HCT116 (cell line): ENCODE measurements around the gene ITPR1. TPM values are rescaled to one million over a fixed set of nuclear protein-coding genes. Genes with fewer than 3 reads are reported as not detected.

Experiments used
- ATAC-seq: fragments of 200-7000 bp; cut with Tn5 transposase; 2 replicates; pipeline ENCODE4 v1.9.1; 2020; ENCODE audit warnings: mild to moderate bottlenecking, moderate library complexity
- BruUV-seq: library from RNA; stranded (reverse); fragments of 400-500 nt; replicated peaks from 2 replicates; lab custom pipeline; 2021; lab: Mats Ljungman, UMichigan
- CTCF ChIA-PET: fragments of 300-600 bp; sonication (Branson Sonifier 250); formaldehyde crosslinking; loops from one replicate; lab custom pipeline; 2021; ENCODE audit warnings: antibody characterized with exemption; lab: Charles Lee
- POLR2A ChIA-PET: fragments of 300-600, 350-600 bp; sonication (Branson Sonifier 250); formaldehyde crosslinking; loops from one replicate; lab custom pipeline; 2021; ENCODE audit warnings: antibody characterized with exemption; lab: Charles Lee
- RAD21 ChIA-PET, 2 experiments: fragments of 300-600 bp; sonication (Branson Sonifier 250); formaldehyde crosslinking; loops; one replicate each; lab custom pipeline; 2023; ENCODE audit warnings: low total read pairs in 2 of 2; ENCODE audit not compliant: uncharacterized antibody in 2 of 2, unreplicated experiment in 2 of 2, low non-redundant PET in 1 of 2; lab: Charles Lee
- DNase-seq: peaks from one replicate; pipeline ENCODE4 v3.0.0-alpha.2; 2010; ENCODE audit warnings: low read depth, low spot score
- H2AFZ ChIP-seq: fragments of 200-600 bp; shearing (Covaris generic), sonication (generic); 2 replicates; pipeline ENCODE4 v1.6.1; 2017; ENCODE audit warnings: low read depth, mixed run types, mixed read lengths, antibody characterized with exemption, low read length; ENCODE audit not compliant: poor library complexity, severe bottlenecking
- H3K27ac ChIP-seq: 2 replicates; pipeline ENCODE4 v1.5.1; 2012; ENCODE audit warnings: low read depth, low read length
- H3K27me3 ChIP-seq: fragments of 200-600 bp; sonication (generic); 2 replicates; pipeline ENCODE4 v1.6.1; 2016; ENCODE audit warnings: mixed run types, low read length, mixed read lengths; ENCODE audit not compliant: insufficient read depth
- H3K36me3 ChIP-seq, 2 experiments: fragments of 200-500 bp in 1 of 2; fragments of 200-600 bp in 1 of 2; sonication (Bioruptor generic) in 1 of 2; sonication (generic) in 1 of 2; 2 replicates each; pipeline versions ENCODE4 v1.5.1 to v1.6.1; 2014 to 2016; ENCODE audit warnings: low read length in 2 of 2, inconsistent platforms in 1 of 2, mixed read lengths in 1 of 2, mixed run types in 1 of 2; ENCODE audit not compliant: insufficient read depth in 2 of 2, control insufficient read depth in 1 of 2
- H3K4me1 ChIP-seq, 2 experiments: fragments of 200-600 bp in 1 of 2; sonication (generic) in 1 of 2; 2 replicates each; pipeline versions ENCODE4 v1.5.1 to v1.6.1; 2012 to 2017; ENCODE audit warnings: low read length in 2 of 2, inconsistent platforms in 1 of 2, mild to moderate bottlenecking in 1 of 2, mixed read lengths in 1 of 2, mixed run types in 1 of 2, moderate library complexity in 1 of 2; ENCODE audit not compliant: insufficient read depth in 2 of 2, control insufficient read depth in 1 of 2
- H3K4me2 ChIP-seq: fragments of 200-600 bp; sonication (generic); 2 replicates; pipeline ENCODE4 v1.6.1; 2017; ENCODE audit warnings: mixed run types, low read length, mixed read lengths
- H3K4me3 ChIP-seq, 2 experiments: fragments of 200-600 bp in 1 of 2; sonication (generic) in 1 of 2; replicated peaks in 1 of 2; 2 replicates each; pipeline ENCODE4 v1.5.1; 2011 to 2016; ENCODE audit warnings: low read length in 2 of 2, control low read depth in 1 of 2, low read depth in 1 of 2, mild to moderate bottlenecking in 1 of 2, mixed read lengths in 1 of 2, mixed run types in 1 of 2
- H3K79me2 ChIP-seq: fragments of 200-600 bp; sonication (generic); 2 replicates; pipeline ENCODE4 v1.6.1; 2017; ENCODE audit warnings: mild to moderate bottlenecking, mixed run types, low read length, moderate library complexity, mixed read lengths; ENCODE audit not compliant: insufficient read depth
- H3K9ac ChIP-seq: fragments of 200-600 bp; sonication (generic); 2 replicates; pipeline ENCODE4 v1.6.1; 2016; ENCODE audit warnings: low read length, mixed read lengths
- H3K9me2 ChIP-seq: fragments of 200-600 bp; sonication (generic), shearing (Covaris generic); 2 replicates; pipeline ENCODE4 v1.6.1; 2017; ENCODE audit warnings: mixed run types, mild to moderate bottlenecking, moderate library complexity; ENCODE audit not compliant: insufficient read depth
- H3K9me3 ChIP-seq, 2 experiments: fragments of 200-500 bp in 1 of 2; fragments of 200-600 bp in 1 of 2; sonication (Bioruptor generic) in 1 of 2; sonication (generic) in 1 of 2; 2 replicates each; pipeline ENCODE4 v1.6.1; 2014 to 2017; ENCODE audit warnings: low read length in 2 of 2, mixed read lengths in 2 of 2, inconsistent platforms in 1 of 2, low read depth in 1 of 2, mild to moderate bottlenecking in 1 of 2, mixed run types in 1 of 2, moderate library complexity in 1 of 2; ENCODE audit not compliant: control insufficient read depth in 1 of 2, insufficient read depth in 1 of 2
- H4K20me1 ChIP-seq: fragments of 200-600 bp; sonication (generic), shearing (Covaris generic); 2 replicates; pipeline ENCODE4 v1.6.1; 2017; ENCODE audit warnings: mixed run types, mild to moderate bottlenecking, moderate library complexity; ENCODE audit not compliant: insufficient read depth
- CBX3 ChIP-seq: IDR thresholded peaks from 2 replicates; pipeline ENCODE4 v1.6.1; 2012; ENCODE audit warnings: low read depth
- CTCF ChIP-seq, 3 experiments: fragments of 200-600 bp in 1 of 3; sonication (generic) in 1 of 3; IDR thresholded peaks in 2 of 3; conservative IDR thresholded peaks in 1 of 3; 2 replicates each; pipeline ENCODE4 v1.5.1; 2012 to 2017; ENCODE audit warnings: low read depth in 2 of 3, low read length in 2 of 3, antibody characterized with exemption in 1 of 3, borderline replicate concordance in 1 of 3, control low read depth in 1 of 3, mild to moderate bottlenecking in 1 of 3, mixed read lengths in 1 of 3, mixed run types in 1 of 3, moderate library complexity in 1 of 3; ENCODE audit not compliant: insufficient read depth in 1 of 3
- ELF1 ChIP-seq: IDR thresholded peaks from 2 replicates; pipeline ENCODE4 v1.6.1; 2012; ENCODE audit warnings: low read depth, borderline replicate concordance
- EZH2 ChIP-seq: fragments of 200-600 bp; sonication (generic); IDR thresholded peaks from 2 replicates; pipeline ENCODE4 v1.6.1; 2017; ENCODE audit warnings: antibody characterized with exemption, mixed run types
- EZH2phosphoT487 ChIP-seq: fragments of 200-600 bp; IDR thresholded peaks from 2 replicates; pipeline ENCODE4 v1.6.1; 2018; ENCODE audit warnings: antibody characterized with exemption, borderline replicate concordance
- JUND ChIP-seq: IDR thresholded peaks from 2 replicates; pipeline ENCODE4 v1.6.1; 2012
- POLR2AphosphoS5 ChIP-seq: IDR thresholded peaks from 2 replicates; pipeline ENCODE4 v1.6.1; 2011; ENCODE audit warnings: mild to moderate bottlenecking, low read depth, low read length, moderate library complexity
- REST ChIP-seq: IDR thresholded peaks from 2 replicates; pipeline ENCODE4 v1.6.1; 2012; ENCODE audit warnings: low read depth
- SIN3A ChIP-seq: IDR thresholded peaks from 2 replicates; pipeline ENCODE4 v1.6.1; 2012; ENCODE audit warnings: low read depth
- SRF ChIP-seq: IDR thresholded peaks from 2 replicates; pipeline ENCODE4 v1.6.1; 2012; ENCODE audit warnings: low read depth
- intact Hi-C: fragments of 100-400 bp; cut with micrococcal nuclease; formaldehyde crosslinking; loops from 2 replicates; pipeline ENCODE4 v1.10.0; 2022
- total RNA-seq: library from RNA; stranded (reverse); gene quantifications from one replicate; pipeline ENCODE4 v1.2.1, GENCODE V29; 2021; ENCODE audit not compliant: unreplicated experiment

ITPR1 gene
- total RNA-seq, 1 experiment from 2014 or later, result 9.2 TPM

GRCh38 chr3:4540267-4540666 lies 47.1 kb downstream of the ITPR1 start:
- Histone ChIP-seq H3K79me2 (no peaks in the 10 kb centered on the region), H3K27me3 (0 out of 2 replicates have a peak, but pooled peaks cover 7% of the 10 kb centered on the region), H4K20me1 (no peaks in the 10 kb centered on the region), H3K27ac (no peak overlapping the region), H3K4me3 (no peak overlapping the region), H3K9me3 (no peaks in the 10 kb centered on the region), H3K9ac (no peak overlapping the region), H2AFZ (no peak overlapping the region), H3K9me2 (no peaks in the 10 kb centered on the region), H3K36me3 (no peaks in the 10 kb centered on the region), H3K4me2 (no peak overlapping the region), H3K4me1 (no peaks in the 10 kb centered on the region)
- BruUV-seq, result no TSS peak
- DNase-seq (no peak), ATAC-seq (no peak)
- CTCF ChIA-PET, result no interaction called here
- intact Hi-C loops, result no loop called here
- POLR2A ChIA-PET, result no interaction called here
- RAD21 ChIA-PET, result no interaction called here
- TF ChIP-seq EZH2phosphoT487 (no peak), JUND (no peak), REST (no peak), SRF (no peak), POLR2AphosphoS5 (no peak), EZH2 (no peak), ELF1 (no peak), CBX3 (no peak), SIN3A (no peak), CTCF (IDR thresholded peaks at IDR 0.05 in 2 of 3, conservative IDR thresholded peaks at IDR 0.05 in 1 of 3; ENCODE audit: borderline replicate concordance in 1 of 3, insufficient read depth in 1 of 3, low read depth in 2 of 3, low read length in 2 of 3) (no peak)
